Measurements from ENCODE around the gene DUSP16.
A peak's percentile ranks its signal among the peaks of the same experiment; 100 is the strongest.
"Not testable (repeated sequence)": the region's sequence is repeated elsewhere in the genome, so short reads cannot be mapped to it uniquely, and the experiment has no call there.

Gene DUSP16

GRCh38 chr12:12562585-12563261 lies at the start of gene DUSP16:
Gene DUSP16, minus strand, starts transcription at chr12:12562863. Its CDS starts 41,765 bp downstream, at chr12:12521098.
- peak; percentile 93 for DNase-seq (ENCODE audit: low spot score)

GRCh38 chr12:12612358-12612757 lies 49.7 kb upstream of the DUSP16 start:
- peak; percentile 68 for DNase-seq (ENCODE audit: low spot score)

DNA sequence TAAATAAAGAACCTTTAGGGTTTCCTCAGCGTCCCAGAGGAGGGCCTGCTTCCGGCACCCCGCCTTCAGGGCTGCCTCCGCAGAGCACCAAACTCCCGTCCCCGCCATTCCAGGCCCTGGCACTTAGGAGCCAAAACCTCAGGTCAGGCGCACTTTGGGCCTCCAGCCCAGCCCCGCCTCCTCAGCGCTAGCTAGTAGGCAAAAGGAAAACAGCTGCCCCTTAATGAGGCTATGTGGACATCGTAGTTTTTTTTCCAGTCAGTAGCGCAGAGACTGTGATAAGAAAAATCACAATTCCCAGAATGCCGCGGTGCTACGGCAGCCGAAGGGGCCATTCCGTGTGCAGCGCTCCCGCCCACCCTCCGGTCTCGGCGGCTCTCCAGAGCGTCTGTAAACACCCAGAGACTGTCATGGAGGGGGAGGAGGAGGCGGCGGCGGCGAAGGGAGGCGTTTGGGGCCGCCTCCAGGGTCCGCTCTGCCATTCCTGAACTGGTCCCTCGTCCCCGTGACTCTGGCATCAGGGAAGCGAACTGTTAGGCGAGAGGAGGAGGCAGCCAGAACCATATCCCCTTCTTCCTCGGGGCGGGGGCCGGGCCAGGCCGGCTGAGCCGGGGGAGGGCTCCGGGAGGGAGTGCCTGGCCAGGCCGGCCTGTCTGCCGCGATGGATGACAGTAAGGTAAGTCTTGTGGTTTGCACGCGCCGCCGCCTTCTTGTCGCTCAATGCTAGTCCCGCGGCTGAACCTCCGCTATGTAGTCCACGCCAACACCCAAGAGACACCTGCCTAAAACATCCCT lies 49.0 kb upstream of the DUSP16 start, which contains the start of gene CREBL2:
CREBL2 (plus strand) TSS at position 365 of the 795 bp plus-strand sequence; CDS start at position 662, 297 bp downstream.
- DNase-seq (ENCODE audit: low spot score): peak; percentile 90

GRCh38 chr12:12610711-12611110 lies 48.0 kb upstream of the DUSP16 start:
- no peak for DNase-seq (ENCODE audit: low spot score)

DNA sequence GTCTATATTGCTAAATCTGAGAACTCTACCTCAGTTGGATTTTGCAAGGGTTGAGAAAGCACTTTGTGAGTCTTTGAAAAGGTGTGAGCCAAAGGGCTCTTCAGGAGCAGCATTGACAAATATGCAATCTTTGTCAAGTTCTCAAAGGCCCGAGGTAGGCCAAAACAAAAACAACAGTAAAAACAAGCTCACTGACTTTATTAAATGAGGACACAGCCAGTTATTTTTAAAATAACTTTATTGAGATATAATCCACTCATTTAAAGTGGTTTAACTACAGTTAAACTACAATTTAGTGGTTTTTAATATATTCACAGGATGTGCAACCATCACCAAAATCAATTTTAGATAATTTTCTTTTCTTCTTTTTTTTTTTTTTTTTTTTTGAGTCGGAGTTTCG lies 47.0 kb upstream of the DUSP16 start:
- no peak for DNase-seq (ENCODE audit: low spot score)

GRCh38 chr12:12608557-12608957 lies 45.9 kb upstream of the DUSP16 start:
- DNase-seq (ENCODE audit: low spot score): peak; percentile 16

DNA sequence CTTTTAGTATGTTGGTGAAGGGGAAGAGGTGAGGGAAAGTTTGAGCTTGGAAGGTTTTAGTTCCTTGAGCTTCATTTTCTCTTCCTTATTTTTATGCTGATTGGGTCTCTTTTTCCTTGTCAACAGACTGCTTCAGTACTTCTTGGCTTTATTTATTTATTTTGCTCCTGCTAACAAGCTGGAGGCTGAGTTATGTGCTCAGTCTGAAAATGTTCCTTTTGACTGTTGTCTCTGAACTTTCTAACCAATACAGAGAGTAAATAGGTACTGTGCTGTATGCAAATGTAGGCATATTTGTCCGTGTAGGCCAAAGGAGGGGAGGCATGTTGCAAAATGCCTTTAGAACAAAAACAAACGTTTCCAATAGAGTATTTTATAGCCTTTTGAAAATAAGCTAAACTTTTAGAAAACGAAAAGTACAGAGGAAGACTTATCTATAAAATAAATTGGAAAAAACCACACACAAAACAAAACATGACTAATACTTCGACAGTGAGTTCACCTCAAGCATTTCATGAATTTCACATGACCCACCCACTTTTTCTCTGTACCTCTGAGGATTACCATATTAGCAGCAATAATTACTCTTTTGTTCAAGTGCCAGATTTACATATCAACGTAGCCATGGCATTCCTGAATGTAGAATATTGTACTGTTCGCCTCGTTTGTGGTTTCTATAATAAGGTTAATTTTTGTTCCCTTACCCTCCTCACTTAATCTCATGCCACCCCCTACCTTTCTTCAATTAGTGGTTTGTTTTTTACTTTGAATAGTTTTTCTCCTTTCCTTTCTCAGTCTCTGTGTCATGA lies 44.3 kb upstream of the DUSP16 start:
- DNase-seq (ENCODE audit: low spot score): peak; percentile 28

DNA sequence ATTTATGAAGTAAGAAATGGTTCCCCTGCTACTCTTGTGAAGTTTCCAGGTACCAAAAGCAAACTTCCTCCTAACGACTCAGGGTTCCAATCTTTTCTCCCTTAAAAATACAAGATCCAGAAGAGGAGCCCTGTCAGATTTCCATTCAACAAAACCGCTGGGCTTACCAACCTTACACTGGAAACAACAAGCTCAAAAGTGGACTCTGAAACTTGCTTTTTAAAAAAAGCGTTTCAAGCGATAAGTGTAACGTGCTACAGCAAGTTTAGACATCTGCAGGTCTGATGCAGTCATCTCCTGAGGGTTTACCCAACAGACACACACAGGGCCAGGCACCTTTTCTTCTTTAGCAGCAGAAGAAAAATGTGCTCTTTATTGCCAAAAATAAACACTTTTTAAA lies 42.1 kb upstream of the DUSP16 start:
- DNase-seq (ENCODE audit: low spot score): no peak

DNA sequence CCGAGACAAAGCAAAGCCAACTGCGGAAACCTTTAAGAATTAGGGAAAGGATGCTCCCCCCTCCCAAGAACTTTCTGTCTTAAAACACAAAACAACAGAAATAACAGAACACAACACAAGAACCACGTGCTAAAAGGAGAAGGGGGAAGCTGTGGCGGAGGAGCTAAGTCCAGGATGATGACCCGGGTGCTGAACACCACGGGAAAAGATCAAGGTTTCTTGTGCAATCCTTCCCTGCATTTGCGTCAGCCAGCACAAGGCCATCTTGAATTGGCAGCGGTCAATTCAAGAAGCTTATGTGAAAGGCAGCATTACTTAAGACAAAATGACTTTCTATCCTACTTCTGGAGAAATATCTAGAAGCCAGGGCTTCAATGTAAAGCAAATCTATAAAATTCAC lies 38.0 kb upstream of the DUSP16 start:
- DNase-seq (ENCODE audit: low spot score): no peak

DNA sequence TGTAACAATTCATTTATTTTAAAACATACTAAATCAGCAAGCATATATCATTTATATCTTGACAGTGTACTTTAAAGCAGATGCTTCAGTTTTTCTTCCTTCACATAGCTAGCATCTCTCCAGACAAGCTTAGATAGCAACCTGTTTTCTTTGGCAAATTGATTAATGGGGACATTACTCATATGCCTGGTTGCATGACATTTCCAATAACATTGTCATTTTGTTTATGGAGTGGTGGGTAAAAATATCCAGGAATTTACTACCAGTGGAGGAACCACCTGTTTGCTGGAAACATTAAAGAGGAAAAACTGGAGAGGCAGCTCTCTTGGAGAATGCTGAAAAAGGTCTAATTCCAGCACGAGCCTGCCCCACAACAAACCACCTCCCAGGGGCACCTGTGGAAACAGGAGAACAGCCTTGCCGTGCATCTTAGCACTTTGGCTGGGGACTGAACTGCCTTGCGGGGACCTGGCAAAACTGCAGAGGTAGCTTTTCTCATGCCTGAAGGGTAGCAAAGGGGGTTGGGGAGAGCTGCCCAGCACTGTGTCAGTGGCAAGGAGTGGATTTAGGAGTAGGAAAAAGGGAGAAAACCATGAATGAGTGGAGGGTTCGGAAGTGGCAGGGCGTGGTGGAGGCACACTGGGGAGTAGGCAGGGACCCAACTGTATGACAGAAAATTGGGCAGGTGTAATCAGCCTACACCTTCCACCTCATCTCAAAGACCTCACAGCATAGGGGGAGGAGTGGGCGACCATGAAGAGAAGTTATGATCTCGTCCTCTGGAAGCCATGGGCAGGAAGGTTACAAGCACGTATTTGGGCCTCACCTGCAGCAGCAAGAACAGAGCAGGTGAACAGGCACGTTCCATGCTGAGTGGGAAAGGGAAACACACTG lies 37.3 kb upstream of the DUSP16 start:
- no peak for DNase-seq (ENCODE audit: low spot score)

GRCh38 chr12:12598864-12599263 lies 36.2 kb upstream of the DUSP16 start:
- DNase-seq (ENCODE audit: low spot score): no peak

DNA sequence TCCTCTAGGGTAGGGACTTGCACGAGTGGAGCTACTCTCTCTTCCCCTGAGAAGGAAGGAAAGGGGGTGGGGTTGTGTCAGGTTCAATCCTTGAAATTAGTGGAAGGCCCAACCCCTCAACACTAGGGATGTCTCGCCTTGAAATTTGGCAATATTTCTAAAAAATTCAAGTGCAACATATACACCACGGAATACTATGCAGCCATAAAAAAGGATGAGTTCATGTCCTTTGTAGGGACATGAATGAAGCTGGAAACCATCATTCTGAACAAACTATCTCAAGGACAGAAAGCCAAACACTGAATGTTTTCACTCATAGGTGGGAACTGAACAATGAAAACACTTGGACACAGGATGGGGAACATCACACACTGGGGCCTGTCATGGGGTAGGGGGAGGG lies 33.9 kb upstream of the DUSP16 start:
- not testable (repeated sequence) for DNase-seq (ENCODE audit: low spot score)

GRCh38 chr12:12595929-12596328 lies 33.3 kb upstream of the DUSP16 start:
- not testable (repeated sequence) for DNase-seq (ENCODE audit: low spot score)

DNA sequence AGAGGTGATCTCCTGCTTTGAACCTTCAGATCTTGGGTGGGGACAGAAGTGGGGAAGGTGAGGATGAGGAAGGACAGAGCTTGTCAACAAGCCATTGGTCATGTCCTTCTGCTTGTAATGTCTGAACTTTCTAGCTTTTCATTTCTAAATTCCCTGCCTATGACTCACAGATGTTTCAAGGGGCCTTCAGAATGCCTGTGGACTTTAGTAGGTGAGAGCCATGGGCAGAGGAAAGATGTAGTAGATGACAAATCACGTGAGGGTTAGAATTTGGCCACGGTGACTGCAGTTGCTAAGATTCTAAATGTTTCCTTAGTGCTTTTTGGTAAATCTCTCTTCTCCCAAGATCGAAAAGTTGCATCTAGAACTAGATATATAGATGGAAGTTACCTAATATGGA lies 30.3 kb upstream of the DUSP16 start:
- peak; percentile 35 for DNase-seq (ENCODE audit: low spot score)

- no peak for DNase-seq (ENCODE audit: low spot score)
Observed at GRCh38 chr12:12590961-12591360, 28.3 kb upstream of the DUSP16 start.

DNA sequence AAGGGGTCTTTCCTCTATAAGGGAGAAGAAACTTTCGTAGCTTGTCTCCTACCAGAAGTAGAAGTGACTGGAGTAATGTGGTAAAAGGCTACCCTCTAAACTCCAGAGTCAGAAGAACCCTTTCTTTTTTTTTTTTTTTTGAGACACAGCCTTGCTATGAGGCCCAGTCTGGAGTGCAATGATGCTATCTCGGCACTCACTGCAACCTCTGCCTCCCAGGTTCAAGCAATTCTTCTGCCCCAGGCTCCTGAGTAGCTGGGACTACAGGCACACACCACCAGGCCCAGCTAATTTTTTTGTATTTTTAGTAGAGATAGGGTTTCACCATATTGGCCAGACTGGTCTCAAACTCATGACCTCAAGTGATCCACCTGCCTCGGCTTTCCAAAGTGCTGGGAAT lies 25.8 kb upstream of the DUSP16 start:
- not testable (repeated sequence) for DNase-seq (ENCODE audit: low spot score)

DNA sequence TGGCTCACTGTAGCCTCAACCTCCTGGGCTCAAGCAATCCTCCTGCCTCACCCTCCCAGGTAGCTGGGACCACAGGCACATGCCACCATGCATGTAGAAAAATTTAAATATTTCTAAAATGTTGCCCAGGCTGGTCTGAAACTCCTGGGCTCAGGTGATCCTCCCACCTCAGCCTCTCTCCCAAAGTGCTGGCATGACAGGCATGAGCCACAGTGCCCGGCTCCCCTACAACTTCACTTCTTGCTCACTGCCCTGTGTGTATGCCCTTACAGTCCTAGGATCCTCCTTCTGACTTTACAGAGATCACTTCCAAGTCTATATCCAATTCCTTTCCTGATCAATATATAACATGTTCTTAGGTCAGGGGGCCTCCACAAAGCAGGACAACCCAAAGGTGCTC lies 25.2 kb upstream of the DUSP16 start:
- DNase-seq (ENCODE audit: low spot score): no peak

- no peak for DNase-seq (ENCODE audit: low spot score)
Observed at GRCh38 chr12:12586879-12587675, 24.4 kb upstream of the DUSP16 start.

GRCh38 chr12:12585115-12585863 lies 22.6 kb upstream of the DUSP16 start:
- no peak for DNase-seq (ENCODE audit: low spot score)
